ENCODE measurements around the gene GRIA1.

Gene GRIA1

DNA sequence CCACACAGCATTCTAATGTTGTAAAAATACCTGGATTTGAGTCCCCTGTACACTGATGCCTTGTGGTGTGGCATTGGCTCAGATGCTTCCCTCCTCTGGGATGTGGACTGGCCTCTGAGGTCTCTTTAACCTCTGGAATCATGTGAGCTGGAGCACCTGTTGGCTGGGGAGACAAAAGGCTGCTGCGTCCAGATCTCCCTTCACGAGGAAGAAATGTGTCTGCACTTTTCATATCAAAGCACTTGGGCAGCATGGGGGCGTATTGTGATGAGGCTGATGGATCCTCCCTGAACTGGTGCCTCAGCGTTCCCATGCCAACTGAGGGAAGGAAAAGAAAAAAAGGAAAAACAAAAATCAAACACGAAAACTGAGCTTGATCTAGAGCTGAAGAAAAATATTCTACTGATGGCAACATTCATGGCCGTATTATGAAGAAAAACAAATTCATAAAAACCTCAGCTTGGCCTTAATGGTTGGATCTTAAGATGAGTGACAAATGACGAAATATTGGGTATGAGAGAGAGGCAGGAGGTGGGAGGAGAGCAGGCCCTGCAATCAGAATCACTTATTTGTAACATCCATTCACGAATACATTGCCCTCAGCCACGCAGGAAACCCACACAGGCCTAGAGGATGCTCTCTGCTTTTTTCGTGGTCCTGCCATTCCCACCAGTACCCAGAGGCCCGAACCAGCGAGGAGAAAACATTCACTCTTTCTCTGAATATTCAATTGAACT is 26.2 kb downstream of the GRIA1 start:
- no peak overlapping the region for H2AFZ ChIP-seq (ENCODE audit: insufficient read depth, low read length, poor library complexity)
- no peak overlapping the region for H3K23ac ChIP-seq (ENCODE audit: low read length)
- H3K14ac ChIP-seq (ENCODE audit: low read length) = no peak overlapping the region
- H3K18ac ChIP-seq (ENCODE audit: low read length) = no peak overlapping the region
- H3K36me3 ChIP-seq (ENCODE audit: control insufficient read depth in 1 of 2, insufficient read depth in 2 of 2, low read length in 2 of 2) = no peaks in the 10 kb centered on the region
- no peak overlapping the region for H3K4me3 ChIP-seq (ENCODE audit: low read depth, low read length)
- H3K9ac ChIP-seq (ENCODE audit: low read length) = peak overlapping the region; percentile 61
- H3K27me3 ChIP-seq (ENCODE audit: insufficient read depth, low read length) = no peaks in the 10 kb centered on the region
- no peak overlapping the region for H2BK120ac ChIP-seq (ENCODE audit: insufficient read depth, low read length, poor library complexity)
- no peak overlapping the region for H4K91ac ChIP-seq (ENCODE audit: low read depth, low read length)
- H3K79me1 ChIP-seq (ENCODE audit: low read length) = no peaks in the 10 kb centered on the region
- no peak overlapping the region for H3K4me2 ChIP-seq (ENCODE audit: low read length)
- H3K4me1 ChIP-seq (ENCODE audit: control insufficient read depth in 1 of 2, insufficient read depth in 2 of 2, low read length in 2 of 2) = no peaks in the 10 kb centered on the region
- H4K8ac ChIP-seq (ENCODE audit: low read depth, low read length) = no peak overlapping the region
- H4K12ac ChIP-seq (ENCODE audit: low read depth, low read length) = no peak overlapping the region
- no peak for DNase-seq
- no peak overlapping the region for H2AK5ac ChIP-seq (ENCODE audit: low read length)
- H2BK5ac ChIP-seq (ENCODE audit: low read depth, low read length, poor library complexity) = no peak overlapping the region
- no peaks in the 10 kb centered on the region for H3K9me3 ChIP-seq (ENCODE audit: insufficient read depth, low read depth, low read length)
- H3K27ac ChIP-seq (ENCODE audit: low read depth, low read length) = no peak overlapping the region
- H3K79me2 ChIP-seq (ENCODE audit: control insufficient read depth, insufficient read depth, low read length, poor library complexity) = no peaks in the 10 kb centered on the region
- H3K4ac ChIP-seq (ENCODE audit: low read depth, low read length) = no peak overlapping the region
- H2BK12ac ChIP-seq (ENCODE audit: low read length) = no peak overlapping the region
- WGBS (ENCODE audit: extremely low coverage, insufficient coverage, insufficient read length) = no CpG with 5 or more reads among the region's 12 CpGs

DNA sequence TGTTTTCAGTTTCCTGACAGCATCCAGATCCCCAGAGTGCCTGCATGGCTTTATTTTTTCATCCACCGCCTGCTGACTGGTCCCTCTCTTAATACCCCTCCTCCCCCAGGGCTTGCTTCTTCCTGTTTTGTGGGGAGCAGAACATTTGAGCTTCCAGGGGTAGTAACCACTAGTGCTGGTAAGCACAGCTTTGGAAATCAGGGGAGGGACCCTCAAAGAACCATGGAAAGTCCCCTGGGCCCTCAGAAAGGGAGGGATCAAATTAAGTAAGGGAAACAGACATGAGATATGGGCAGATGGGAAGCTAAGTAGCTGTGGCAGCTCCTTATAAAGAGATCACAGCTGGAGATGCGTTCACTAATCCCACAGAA is 26.8 kb downstream of the GRIA1 start:
- Histone ChIP-seq H3K36me3 (ENCODE audit: control insufficient read depth in 1 of 2, insufficient read depth in 2 of 2, low read length in 2 of 2) (no peaks in the 10 kb centered on the region), H2AFZ (ENCODE audit: insufficient read depth, low read length, poor library complexity) (no peak overlapping the region), H2BK5ac (ENCODE audit: low read depth, low read length, poor library complexity) (no peak overlapping the region), H3K4me1 (ENCODE audit: control insufficient read depth in 1 of 2, insufficient read depth in 2 of 2, low read length in 2 of 2) (no peaks in the 10 kb centered on the region), H3K9me3 (ENCODE audit: insufficient read depth, low read depth, low read length) (no peaks in the 10 kb centered on the region), H3K4ac (ENCODE audit: low read depth, low read length) (no peak overlapping the region), H3K18ac (ENCODE audit: low read length) (no peak overlapping the region), H3K4me3 (ENCODE audit: low read depth, low read length) (no peak overlapping the region), H2BK12ac (ENCODE audit: low read length) (no peak overlapping the region), H3K9ac (ENCODE audit: low read length) (no peak overlapping the region), H3K23ac (ENCODE audit: low read length) (no peak overlapping the region), H4K12ac (ENCODE audit: low read depth, low read length) (no peak overlapping the region), H3K4me2 (ENCODE audit: low read length) (no peak overlapping the region), H3K27me3 (ENCODE audit: insufficient read depth, low read length) (no peaks in the 10 kb centered on the region), H4K8ac (ENCODE audit: low read depth, low read length) (no peak overlapping the region), H3K79me2 (ENCODE audit: control insufficient read depth, insufficient read depth, low read length, poor library complexity) (no peaks in the 10 kb centered on the region), H3K27ac (ENCODE audit: low read depth, low read length) (no peak overlapping the region), H4K91ac (ENCODE audit: low read depth, low read length) (no peak overlapping the region), H2BK120ac (ENCODE audit: insufficient read depth, low read length, poor library complexity) (no peak overlapping the region), H3K79me1 (ENCODE audit: low read length) (no peaks in the 10 kb centered on the region), H3K14ac (ENCODE audit: low read length) (no peak overlapping the region), H2AK5ac (ENCODE audit: low read length) (no peak overlapping the region)
- no peak for DNase-seq
- WGBS (ENCODE audit: extremely low coverage, insufficient coverage, insufficient read length) = no CpG with 5 or more reads among the region's 2 CpGs

DNA sequence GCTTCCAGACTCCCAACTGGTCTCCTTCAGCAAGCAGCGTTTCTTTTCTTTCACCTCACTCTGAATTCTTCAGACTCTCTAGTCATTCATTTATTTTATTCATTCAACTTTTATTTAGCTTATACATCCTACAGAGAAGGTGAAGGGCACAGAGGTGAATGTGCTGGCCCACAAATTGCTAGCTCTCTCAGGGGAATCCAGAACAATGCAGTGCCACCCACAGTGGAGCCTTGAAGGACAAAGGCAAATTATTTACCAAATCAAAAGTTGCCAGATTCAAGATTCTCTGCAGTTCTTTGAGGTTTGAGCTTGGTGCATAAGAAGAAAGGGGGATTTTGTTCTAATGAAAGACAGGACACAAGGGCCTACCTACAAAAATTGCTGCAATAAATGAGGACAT is 29.7 kb downstream of the GRIA1 start:
- Histone ChIP-seq H4K8ac (ENCODE audit: low read depth, low read length) (no peak overlapping the region), H4K12ac (ENCODE audit: low read depth, low read length) (no peak overlapping the region), H2BK12ac (ENCODE audit: low read length) (no peak overlapping the region), H3K79me2 (ENCODE audit: control insufficient read depth, insufficient read depth, low read length, poor library complexity) (no peaks in the 10 kb centered on the region), H3K23ac (ENCODE audit: low read length) (no peak overlapping the region), H4K91ac (ENCODE audit: low read depth, low read length) (no peak overlapping the region), H2AFZ (ENCODE audit: insufficient read depth, low read length, poor library complexity) (no peak overlapping the region), H3K36me3 (ENCODE audit: control insufficient read depth in 1 of 2, insufficient read depth in 2 of 2, low read length in 2 of 2) (no peaks in the 10 kb centered on the region), H3K79me1 (ENCODE audit: low read length) (no peaks in the 10 kb centered on the region), H3K4ac (ENCODE audit: low read depth, low read length) (no peak overlapping the region), H3K27me3 (ENCODE audit: insufficient read depth, low read length) (no peaks in the 10 kb centered on the region), H3K27ac (ENCODE audit: low read depth, low read length) (no peak overlapping the region), H2BK120ac (ENCODE audit: insufficient read depth, low read length, poor library complexity) (no peak overlapping the region), H2AK5ac (ENCODE audit: low read length) (no peak overlapping the region), H3K4me2 (ENCODE audit: low read length) (no peak overlapping the region), H3K9ac (ENCODE audit: low read length) (no peak overlapping the region), H2BK5ac (ENCODE audit: low read depth, low read length, poor library complexity) (no peak overlapping the region), H3K4me3 (ENCODE audit: low read depth, low read length) (no peak overlapping the region), H3K14ac (ENCODE audit: low read length) (no peak overlapping the region), H3K9me3 (ENCODE audit: insufficient read depth, low read depth, low read length) (no peaks in the 10 kb centered on the region), H3K18ac (ENCODE audit: low read length) (no peak overlapping the region), H3K4me1 (ENCODE audit: control insufficient read depth in 1 of 2, insufficient read depth in 2 of 2, low read length in 2 of 2) (no peaks in the 10 kb centered on the region)
- no CpG with 5 or more reads among the region's 1 CpG for WGBS (ENCODE audit: extremely low coverage, insufficient coverage, insufficient read length)
- DNase-seq = no peak

DNA sequence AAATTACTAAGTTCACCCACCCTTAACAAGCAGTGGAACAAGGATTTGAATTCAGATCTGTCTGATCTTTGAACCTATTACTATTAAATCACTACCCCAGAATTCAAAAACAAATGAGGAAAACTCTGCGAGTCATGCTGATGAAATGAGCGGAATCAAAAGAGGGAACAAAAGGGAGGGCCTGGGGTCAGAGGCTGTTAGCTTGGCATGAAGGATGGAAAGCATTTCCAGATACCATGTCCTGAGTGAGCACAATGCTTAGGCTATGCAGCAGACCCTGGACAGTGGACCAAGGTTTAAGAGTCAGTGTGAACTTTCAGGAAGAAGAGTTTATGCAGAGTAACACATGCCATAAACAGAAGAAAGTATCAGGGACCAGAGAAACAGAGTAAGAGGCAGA is 30.5 kb downstream of the GRIA1 start:
- Histone ChIP-seq H3K4me1 (ENCODE audit: control insufficient read depth in 1 of 2, insufficient read depth in 2 of 2, low read length in 2 of 2) (no peaks in the 10 kb centered on the region), H4K8ac (ENCODE audit: low read depth, low read length) (no peak overlapping the region), H3K4me3 (ENCODE audit: low read depth, low read length) (no peak overlapping the region), H3K79me2 (ENCODE audit: control insufficient read depth, insufficient read depth, low read length, poor library complexity) (no peaks in the 10 kb centered on the region), H2AK5ac (ENCODE audit: low read length) (no peak overlapping the region), H3K9ac (ENCODE audit: low read length) (no peak overlapping the region), H4K91ac (ENCODE audit: low read depth, low read length) (no peak overlapping the region), H3K9me3 (ENCODE audit: insufficient read depth, low read depth, low read length) (no peaks in the 10 kb centered on the region), H2AFZ (ENCODE audit: insufficient read depth, low read length, poor library complexity) (no peak overlapping the region), H3K36me3 (ENCODE audit: control insufficient read depth in 1 of 2, insufficient read depth in 2 of 2, low read length in 2 of 2) (no peaks in the 10 kb centered on the region), H3K79me1 (ENCODE audit: low read length) (no peaks in the 10 kb centered on the region), H2BK120ac (ENCODE audit: insufficient read depth, low read length, poor library complexity) (no peak overlapping the region), H3K23ac (ENCODE audit: low read length) (no peak overlapping the region), H2BK5ac (ENCODE audit: low read depth, low read length, poor library complexity) (no peak overlapping the region), H4K12ac (ENCODE audit: low read depth, low read length) (no peak overlapping the region), H3K4me2 (ENCODE audit: low read length) (no peak overlapping the region), H2BK12ac (ENCODE audit: low read length) (no peak overlapping the region), H3K27ac (ENCODE audit: low read depth, low read length) (no peak overlapping the region), H3K14ac (ENCODE audit: low read length) (no peak overlapping the region), H3K27me3 (ENCODE audit: insufficient read depth, low read length) (no peaks in the 10 kb centered on the region), H3K4ac (ENCODE audit: low read depth, low read length) (no peak overlapping the region), H3K18ac (ENCODE audit: low read length) (no peak overlapping the region)
- WGBS (ENCODE audit: extremely low coverage, insufficient coverage, insufficient read length) = no CpG with 5 or more reads among the region's 2 CpGs
- DNase-seq = no peak
